T-helper 1 cell (primary cell): ENCODE results near the gene STXBP3.

Experiments used
- DNase-seq, 5 donors: peaks; one replicate each; pipeline ENCODE4 v3.0.0-alpha.2; 2012 to 2020

STXBP3 gene

GRCh38 chr1:108811611-108812010 lies 65.1 kb downstream of the STXBP3 start:
- DNase-seq: no peak

- DNase-seq: no peak
Observed at GRCh38 chr1:108813326-108813725, 66.9 kb downstream of the STXBP3 start.

- no peak for DNase-seq
Observed at GRCh38 chr1:108814343-108815125, 68.1 kb downstream of the STXBP3 start.

GRCh38 chr1:108815566-108815965 lies 69.1 kb downstream of the STXBP3 start:
- no peak for DNase-seq

GRCh38 chr1:108816049-108816893 lies 69.8 kb downstream of the STXBP3 start:
- no peak for DNase-seq

GRCh38 chr1:108817016-108817415 lies 70.5 kb downstream of the STXBP3 start:
- DNase-seq: no peak

- no peak for DNase-seq
Observed at GRCh38 chr1:108817811-108818210, 71.3 kb downstream of the STXBP3 start.

GRCh38 chr1:108819878-108820277 lies 73.4 kb downstream of the STXBP3 start:
- DNase-seq: no peak

GRCh38 chr1:108823632-108824031 lies 77.2 kb downstream of the STXBP3 start:
- DNase-seq: no peak

- no peak for DNase-seq
Observed at GRCh38 chr1:108824051-108824450, 77.6 kb downstream of the STXBP3 start.

GRCh38 chr1:108826081-108826635 lies 79.7 kb downstream of the STXBP3 start:
- DNase-seq: no peak

- DNase-seq: peak; percentile 38 to 63 (median 52)
Observed at GRCh38 chr1:108828074-108828961, 81.8 kb downstream of the STXBP3 start.

GRCh38 chr1:108829498-108829916 lies 83.0 kb downstream of the STXBP3 start:
- no peak for DNase-seq

- no peak for DNase-seq
Observed at GRCh38 chr1:108830119-108831008, 83.9 kb downstream of the STXBP3 start.

- DNase-seq: no peak
Observed at GRCh38 chr1:108831225-108831624, 84.8 kb downstream of the STXBP3 start.

GRCh38 chr1:108832929-108833328 lies 86.5 kb downstream of the STXBP3 start:
- DNase-seq: no peak

GRCh38 chr1:108841703-108842102 lies 95.2 kb downstream of the STXBP3 start:
- no peak for DNase-seq

- no peak for DNase-seq
Observed at GRCh38 chr1:108842525-108843181, 96.2 kb downstream of the STXBP3 start.

GRCh38 chr1:108843390-108844137 lies 97.1 kb downstream of the STXBP3 start:
- no peak for DNase-seq

GRCh38 chr1:108845446-108845845 lies 99.0 kb downstream of the STXBP3 start:
- DNase-seq: no peak
